ENCODE data around the gene C1QTNF6.

Gene C1QTNF6

GRCh38 chr22:37139762-37140161 lies 48.3 kb downstream of the C1QTNF6 start:
- DNase-seq = no peak

- DNase-seq = no peak
Observed at GRCh38 chr22:37138849-37139561, 49.0 kb downstream of the C1QTNF6 start.

- no peak for DNase-seq
Observed at GRCh38 chr22:37137903-37138665, 50.0 kb downstream of the C1QTNF6 start.

GRCh38 chr22:37137131-37137530 lies 50.9 kb downstream of the C1QTNF6 start:
- DNase-seq = no peak

- no peak for DNase-seq
Observed at GRCh38 chr22:37135023-37135422, 53.0 kb downstream of the C1QTNF6 start.

GRCh38 chr22:37133304-37134018 lies 54.6 kb downstream of the C1QTNF6 start:
- no peak for DNase-seq

- DNase-seq = no peak
Observed at GRCh38 chr22:37132773-37133172, 55.3 kb downstream of the C1QTNF6 start.

Measured in activated naive CD4-positive, alpha-beta T cell (primary cell).